T-helper 9 cell (primary cell): Measurements from ENCODE around the gene LILRA6.
"Not testable (repeated sequence)": the region's sequence is repeated elsewhere in the genome, so short reads cannot be mapped to it uniquely, and the experiment has no call there.

Experiments
- DNase-seq: peaks from one replicate; pipeline ENCODE4 v3.0.0-alpha.2; 2020

Gene LILRA6

DNA sequence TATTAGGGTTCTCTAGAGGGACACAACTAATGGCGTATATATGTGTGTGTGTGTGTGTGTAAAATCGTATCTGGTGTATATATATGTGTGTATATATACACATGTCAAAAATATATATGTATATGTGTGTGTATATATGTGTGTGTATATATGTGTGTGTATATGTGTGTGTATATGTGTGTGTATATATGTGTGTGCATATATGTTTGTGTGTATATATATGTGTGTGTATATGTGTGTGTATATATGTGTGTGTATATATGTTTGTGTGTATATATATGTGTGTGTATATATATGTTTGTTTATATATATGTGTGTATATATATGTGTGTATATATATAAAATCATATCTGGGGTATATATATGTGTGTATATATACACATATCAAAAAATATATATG lies 19.9 kb upstream of the LILRA6 start:
- DNase-seq, result no peak

DNA sequence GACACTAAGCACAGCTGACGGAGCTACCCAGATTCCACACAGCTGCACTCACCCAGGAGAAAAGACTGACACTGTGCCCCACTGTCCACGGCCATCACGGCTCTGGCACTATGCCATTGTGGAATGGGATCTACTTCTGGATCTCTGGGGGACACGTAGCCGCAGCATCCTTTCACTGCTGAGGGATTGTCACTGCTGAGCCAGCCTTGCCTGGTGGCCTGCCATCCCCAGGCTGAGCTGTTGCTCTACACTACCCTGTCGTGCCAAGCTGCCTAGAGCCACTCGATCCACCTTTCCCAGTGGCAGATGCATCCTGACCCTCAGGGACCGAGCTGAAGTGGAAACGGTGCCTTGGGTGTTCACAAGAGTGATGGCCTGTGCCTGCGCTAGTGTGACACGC lies 19.5 kb upstream of the LILRA6 start:
- DNase-seq, result no peak

DNA sequence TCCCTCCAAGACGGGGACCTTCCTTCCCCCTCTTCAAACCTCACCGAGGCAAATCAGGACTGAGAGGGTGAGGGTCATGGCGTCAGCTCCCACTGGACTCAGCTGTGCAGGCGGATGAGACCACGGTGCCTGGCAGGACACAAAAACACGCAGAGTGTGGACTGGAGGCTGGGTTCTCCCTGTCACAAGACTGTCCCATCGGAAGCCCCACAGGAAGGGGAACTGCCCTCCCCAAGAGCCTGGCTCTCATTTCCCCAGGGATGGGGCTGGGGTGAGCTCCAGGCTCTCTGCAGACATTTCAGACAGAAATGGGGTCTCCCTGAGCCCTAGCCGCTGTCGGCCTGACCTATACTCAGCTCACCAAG lies 14.5 kb upstream of the LILRA6 start, which contains the start of gene LILRB5:
Gene LILRB5 (minus strand): TSS at position 158 of the 365 bp plus-strand sequence. CDS start 80 bp downstream, at position 78.
- no peak for DNase-seq

DNA sequence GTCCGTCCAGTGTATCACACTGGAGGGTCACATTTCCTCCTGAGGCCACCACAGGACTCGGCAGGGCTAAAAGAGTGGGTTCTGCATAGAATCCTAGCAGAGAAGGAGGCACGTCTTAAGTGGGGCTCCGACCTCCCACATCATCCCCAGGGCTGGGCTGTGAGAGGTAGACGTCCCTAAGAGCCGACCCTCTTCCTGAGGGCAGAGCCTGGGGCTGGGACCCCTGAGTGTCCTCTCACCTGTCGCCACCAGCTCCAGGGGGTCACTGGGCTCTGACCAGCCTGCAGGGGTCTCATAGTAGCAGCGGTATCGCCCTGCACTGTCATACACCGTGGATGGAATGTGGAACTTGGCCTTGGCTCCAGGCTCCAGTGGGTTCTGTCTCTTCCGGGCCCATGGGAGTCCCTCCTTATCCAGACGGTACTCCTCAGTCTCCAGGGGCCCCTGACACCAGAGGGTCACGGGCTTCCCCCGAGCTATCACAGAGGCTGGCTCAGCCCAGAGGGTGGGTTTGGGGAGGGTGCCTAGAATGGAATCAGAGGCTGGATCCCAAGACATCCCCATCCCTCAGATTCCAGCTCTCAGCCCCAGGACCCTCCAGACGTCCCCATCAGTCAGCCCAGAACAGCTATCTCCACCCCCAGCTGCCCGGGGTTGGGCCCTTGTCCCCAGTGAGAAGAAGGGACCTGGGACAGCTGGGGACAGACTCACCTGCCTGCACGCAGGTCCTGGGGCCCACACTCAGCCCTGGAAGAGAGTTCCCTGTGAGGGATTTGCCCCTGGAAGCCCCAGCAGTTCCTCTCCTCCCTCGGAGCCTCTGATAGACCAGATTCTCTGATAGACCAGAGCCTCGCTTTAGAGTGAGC lies 13.9 kb upstream of the LILRA6 start:
- no peak for DNase-seq

GRCh38 chr19:54255105-54255775 lies 12.7 kb upstream of the LILRA6 start:
- DNase-seq, result no peak

DNA sequence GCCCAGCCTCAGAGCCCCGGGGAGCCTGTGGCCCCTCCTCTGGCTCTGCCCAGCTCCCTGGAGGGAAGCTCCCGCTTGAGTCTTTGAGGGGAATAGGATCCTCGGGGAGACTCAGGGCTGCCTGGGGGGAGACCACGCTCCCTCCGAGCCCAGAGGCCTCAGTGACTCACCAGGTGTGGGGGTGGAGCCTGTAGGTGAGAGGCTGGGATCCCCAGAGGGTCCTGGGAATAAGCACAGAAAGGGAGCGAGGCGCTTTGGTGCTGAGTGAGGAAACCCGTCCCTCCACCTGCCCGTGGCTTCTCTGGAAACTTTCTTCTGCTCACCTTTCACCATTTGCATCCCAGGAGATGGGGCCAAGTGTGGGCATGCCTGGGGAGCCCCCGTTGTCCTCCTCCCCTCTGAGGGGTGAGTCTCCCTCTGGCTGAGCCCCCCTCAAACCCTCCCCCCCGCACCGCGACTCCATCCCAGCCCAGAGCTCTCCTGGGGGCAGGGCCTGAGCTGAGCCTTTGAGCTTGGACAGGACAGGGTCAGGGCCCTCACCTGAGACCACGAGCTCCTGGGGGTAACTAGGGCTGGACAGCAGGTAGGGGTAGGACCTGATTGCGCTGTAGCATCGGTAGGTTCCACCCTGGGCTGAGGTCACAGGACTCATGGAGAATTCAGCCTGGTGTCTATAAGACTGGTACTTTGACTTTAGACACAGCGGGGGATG lies 11.8 kb upstream of the LILRA6 start:
- no peak for DNase-seq

GRCh38 chr19:54253331-54254194 lies 11.0 kb upstream of the LILRA6 start:
- no peak for DNase-seq

DNA sequence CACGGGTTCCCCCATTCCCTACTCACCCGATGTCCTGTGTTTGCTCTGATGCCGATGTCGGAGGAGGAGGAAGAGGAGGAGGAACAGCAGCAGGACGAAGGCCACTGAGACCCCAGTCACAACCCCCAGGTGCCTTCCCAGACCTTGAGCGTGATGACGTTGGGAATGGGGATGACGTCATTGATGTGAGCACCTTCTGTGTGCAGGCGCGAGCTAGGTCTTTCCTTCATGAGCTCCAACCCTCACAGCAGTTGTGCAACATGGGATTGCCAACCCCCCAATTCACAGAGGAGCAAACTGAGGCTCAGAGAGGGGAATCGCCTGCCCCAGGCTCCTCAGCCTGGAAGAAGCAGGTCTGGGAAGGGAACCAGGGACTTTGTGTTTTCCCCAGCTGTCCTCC lies 10.3 kb upstream of the LILRA6 start:
- DNase-seq, result no peak

DNA sequence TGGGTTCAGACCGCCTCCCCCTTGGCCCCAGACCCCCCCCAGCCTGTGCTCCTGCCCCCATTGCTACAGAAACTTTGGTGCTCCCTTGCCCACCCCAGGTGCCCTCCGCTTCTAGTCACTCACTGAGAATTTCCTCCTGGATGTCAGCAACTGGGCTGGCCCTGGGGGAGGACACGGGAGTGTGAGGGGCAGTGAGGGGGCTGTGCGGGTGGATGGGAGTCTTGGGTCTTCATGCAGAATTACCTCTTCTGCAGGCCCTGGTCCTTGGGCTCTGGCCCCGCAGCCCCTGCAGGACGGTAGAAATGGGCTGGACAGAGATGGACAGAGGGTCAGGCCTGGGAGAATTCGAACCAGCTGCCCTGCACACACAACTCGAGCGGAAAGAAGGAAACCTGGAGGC lies 9.7 kb upstream of the LILRA6 start:
- no peak for DNase-seq

DNA sequence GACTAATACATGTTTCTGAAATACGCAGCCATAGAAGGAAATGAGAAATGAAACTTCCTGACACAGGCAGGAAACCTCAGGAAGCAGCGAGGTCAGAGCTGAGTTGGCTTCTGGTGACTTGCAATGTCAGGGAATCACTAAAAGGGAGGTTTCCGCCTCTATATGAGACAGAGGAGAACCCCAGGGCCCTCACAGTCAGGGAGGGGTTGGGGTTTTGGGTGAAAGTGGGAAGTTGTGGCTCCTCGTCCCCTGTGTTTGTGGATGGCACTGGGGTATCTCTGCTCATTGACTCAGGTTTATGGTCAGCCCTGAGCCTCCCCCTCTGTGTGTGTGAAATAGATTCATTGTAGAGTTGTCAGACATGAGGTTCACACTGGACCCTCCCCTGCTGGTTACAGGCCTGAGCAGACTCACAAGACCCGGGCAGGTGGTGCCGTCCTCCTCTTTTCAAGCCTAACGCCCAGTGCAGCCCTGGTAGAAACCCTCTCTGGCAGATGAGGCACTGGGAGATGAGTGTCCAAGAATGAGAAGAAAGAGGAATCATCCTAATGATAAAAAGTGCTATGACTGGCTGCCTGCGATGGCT lies 5.5 kb upstream of the LILRA6 start:
- DNase-seq, result no peak

DNA sequence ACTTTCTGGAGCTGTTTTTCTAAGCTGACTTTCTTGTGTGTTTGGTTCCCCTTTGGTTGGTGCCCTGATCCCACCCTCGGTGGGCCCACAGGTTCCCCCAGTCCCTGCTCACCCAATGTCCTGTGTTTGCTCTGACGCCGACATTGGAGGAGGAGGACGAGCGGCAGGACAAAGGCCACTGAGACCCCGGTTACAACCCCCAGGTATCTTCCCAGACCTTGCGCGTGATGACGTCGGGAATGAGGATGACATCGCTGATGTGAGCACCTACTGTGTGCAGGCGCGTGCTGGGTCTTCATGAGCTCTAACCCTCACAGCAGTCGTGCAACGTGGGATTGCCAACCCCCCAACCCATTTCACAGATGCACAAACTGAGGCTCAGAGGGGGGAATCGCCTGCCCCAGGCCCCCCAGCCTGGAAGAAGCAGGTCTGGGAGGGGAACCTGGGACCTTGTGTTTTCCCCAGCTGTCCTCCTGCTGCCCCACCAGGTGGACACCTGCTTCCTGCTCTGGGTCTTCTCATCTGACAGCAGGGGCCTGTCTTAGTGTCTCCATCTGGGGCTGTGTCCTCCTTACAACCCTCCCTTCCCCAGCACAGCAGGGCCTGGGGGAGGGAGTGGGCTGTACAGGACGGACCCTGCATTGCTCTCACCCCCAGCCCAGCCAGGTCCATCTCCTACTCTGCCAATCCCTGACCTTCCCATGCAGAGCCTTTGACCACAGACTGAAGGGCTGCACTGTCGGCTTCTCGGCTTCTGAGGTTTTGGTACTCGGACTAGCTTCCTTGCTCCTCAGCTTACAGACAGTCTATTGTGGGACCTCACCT lies 4.7 kb upstream of the LILRA6 start:
- DNase-seq, result no peak

- DNase-seq, result no peak
Observed at GRCh38 chr19:54245936-54246335, 3.3 kb upstream of the LILRA6 start.

- not testable (repeated sequence) for DNase-seq
Observed at GRCh38 chr19:54243809-54244208, 1.2 kb upstream of the LILRA6 start.

DNA sequence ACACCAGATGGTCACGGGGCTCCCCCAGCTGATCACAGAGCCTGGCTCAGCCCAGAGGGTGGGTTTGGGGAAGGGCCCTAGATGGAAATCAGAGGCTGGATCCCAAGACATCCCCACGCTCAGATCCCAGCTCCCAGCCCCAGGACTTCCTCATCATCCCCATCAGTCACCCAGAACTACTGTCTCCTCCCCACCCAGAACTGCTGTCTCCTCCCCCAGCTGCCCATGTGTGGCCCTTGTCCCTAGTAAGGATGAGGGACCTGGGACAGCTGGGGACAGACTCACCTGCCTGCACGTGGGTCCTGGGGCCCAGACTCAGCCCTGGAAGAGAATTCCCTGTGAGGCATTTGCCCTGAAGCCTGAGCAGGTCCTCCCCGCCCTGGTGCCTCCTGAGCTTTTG lies 356 bp downstream of the LILRA6 start:
- not testable (repeated sequence) for DNase-seq

- DNase-seq, result not testable (repeated sequence)
Observed at GRCh38 chr19:54240372-54241336, 1.9 kb downstream of the LILRA6 start.

GRCh38 chr19:54239491-54240371 lies 2.9 kb downstream of the LILRA6 start:
- not testable (repeated sequence) for DNase-seq

GRCh38 chr19:54233941-54234340 lies 8.6 kb downstream of the LILRA6 start:
- no peak for DNase-seq

GRCh38 chr19:54231077-54231931 lies 11.3 kb downstream of the LILRA6 start:
- DNase-seq, result peak; percentile 92
